Transverse colon (tissue), 4 donors: ENCODE data around the gene RSKR. TPM values are rescaled to one million over a fixed set of nuclear protein-coding genes. Genes with fewer than 3 reads are reported as not detected.

ENCODE experiments used
- DNase-seq: peaks from one replicate; pipeline ENCODE4 v3.0.0-alpha.2; 2019
- H3K27ac ChIP-seq, 4 donors: fragments of 200-600 bp; sonication (generic); 2 replicates each; pipeline ENCODE4 v1.5.1; 2016 to 2018; ENCODE audit warnings: inconsistent platforms in 4 of 4
- H3K27me3 ChIP-seq: fragments of 200-600 bp; sonication (generic); 2 replicates; pipeline ENCODE4 v1.5.1; 2017; ENCODE audit warnings: inconsistent platforms
- H3K36me3 ChIP-seq, 4 donors: fragments of 200-600 bp; sonication (generic); 2 replicates each; pipeline ENCODE4 v1.5.1; 2017 to 2019; ENCODE audit warnings: inconsistent platforms in 4 of 4
- H3K4me1 ChIP-seq, 4 donors: fragments of 200-600 bp; sonication (generic); 2 replicates each; pipeline ENCODE4 v1.5.1; 2017 to 2020; ENCODE audit warnings: inconsistent platforms in 4 of 4
- H3K4me3 ChIP-seq, 4 donors: fragments of 200-600 bp; sonication (generic); 1 replicate in 1 of 4; 2 replicates in 3 of 4; pipeline versions ENCODE4 v1.5.1 to v1.6.1; 2017 to 2019; ENCODE audit warnings: inconsistent platforms in 4 of 4
- H3K9me3 ChIP-seq, 2 donors: fragments of 200-600 bp; sonication (generic); 2 replicates each; pipeline ENCODE4 v1.5.1; 2017 to 2019; ENCODE audit warnings: inconsistent platforms in 2 of 2
- EP300 ChIP-seq: sonication (generic); formaldehyde crosslinking; IDR thresholded peaks from one replicate; pipeline ENCODE4 v1.6.1; 2017; ENCODE audit warnings: antibody characterized with exemption, low read depth
- POLR2A ChIP-seq: fragments of 450-650 bp; IDR thresholded peaks from one replicate; pipeline ENCODE4 v1.6.1; 2016; ENCODE audit warnings: antibody characterized with exemption, mild to moderate bottlenecking, moderate library complexity
- POLR2AphosphoS5 ChIP-seq, 3 donors: sonication (generic); formaldehyde crosslinking; IDR thresholded peaks; one replicate each; pipeline ENCODE4 v1.6.1; 2016; ENCODE audit warnings: antibody characterized with exemption in 3 of 3
- WGBS, 2 donors: methylation state at CpG; one replicate each; pipeline ENCODE4 v1.1.5; 2018; ENCODE audit warnings: low coverage in 1 of 2; 5-methylcytosine and 5-hydroxymethylcytosine counted together
- in situ Hi-C, 4 donors: fragments of 200-750 bp; cut with MboI; loops; one replicate each; pipeline versions ENCODE4 v1.15.0 to v1.15.1; 2017; ENCODE audit warnings: low sequenced_read_pairs in 3 of 4, low pct_ligation_motif_present in 1 of 4, low pct_unique_long_range_greater_than_20kb in 1 of 4
- intact Hi-C: fragments of 100-400 bp; cut with DNase I; formaldehyde crosslinking; loops from one replicate; pipeline ENCODE4 v1.15.1; 2023; ENCODE audit warnings: low total_unique reads
- total RNA-seq, 4 donors: library from RNA; depleted of rRNA; stranded (reverse); fragments of >200 nt; gene quantifications; one replicate each; pipeline ENCODE4 v1.1.0, GENCODE V29; 2016
- TF ChIP-seq, protein P1 (sequence below), 5 experiments: fragments of 200-600 bp in 3 of 5; fragments of 450-650 bp in 2 of 5; sonication (generic) in 3 of 5; IDR thresholded peaks; 1 replicate in 2 of 5; 2 replicates in 3 of 5; pipeline ENCODE4 v1.5.1; 2016 to 2017; ENCODE audit warnings: antibody characterized with exemption in 5 of 5, inconsistent platforms in 3 of 5, mild to moderate bottlenecking in 2 of 5, moderate library complexity in 1 of 5

The RSKR gene
- total RNA-seq, 4 donors from 2014 or later, result 8.3 to 70.8 (median 22.1) TPM

- 40 to 44% methylated on average over 12 of the region's 12 CpGs for WGBS, 2 donors
- Histone ChIP-seq H3K27me3 (no peaks in the 10 kb centered on the region), H3K36me3 (peaks cover 0 to 19% (median 9%) of the 10 kb centered on the region in 4 donors), H3K4me3 (peak overlapping the region in 2 of 4 donors; percentile 95 to 97), H3K27ac (peak overlapping the region; percentile 93 to 98 (median 95)), H3K4me1 (peaks cover 19 to 41% (median 34%) of the 10 kb centered on the region in 4 donors), H3K9me3 (no peaks in the 10 kb centered on the region)
- TF ChIP-seq POLR2AphosphoS5 (IDR thresholded peaks at IDR 0.05), result peak in 1 of 3 donors; percentile 12
- TF ChIP-seq POLR2A, result no peak
- in situ Hi-C loops, result no loop called here
- DNase-seq, result peak; percentile 24
- intact Hi-C loops, result no loop called here
These were observed 32.2 kb upstream of the RSKR start for GRCh38 chr17:28646039-28646754.

DNA sequence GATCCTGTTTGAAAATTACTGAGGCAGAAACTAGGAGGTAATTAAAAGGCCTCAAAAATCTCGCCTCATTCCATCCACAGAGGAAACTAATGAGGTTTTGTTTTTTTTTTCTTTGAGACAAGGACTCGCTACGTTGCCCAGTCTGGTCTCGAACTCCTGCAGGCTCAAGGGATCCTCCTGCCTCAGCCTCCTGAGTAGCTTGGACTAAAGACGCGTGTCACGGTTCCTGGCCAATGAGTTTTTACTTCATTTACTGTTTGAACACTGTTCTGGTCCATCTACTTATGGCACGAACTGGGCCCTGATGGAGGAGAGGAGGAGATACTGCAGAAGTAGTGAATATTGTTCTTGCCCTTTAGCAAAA lies 31.6 kb upstream of the RSKR start:
- H3K4me1 ChIP-seq, result peaks cover 19 to 41% (median 34%) of the 10 kb centered on the region in 4 donors
- H3K27me3 ChIP-seq, result no peaks in the 10 kb centered on the region
- H3K9me3 ChIP-seq, result no peaks in the 10 kb centered on the region
- H3K27ac ChIP-seq, result peak overlapping the region; percentile 93 to 98 (median 95)
- in situ Hi-C loops (no loop called here), intact Hi-C loops (no loop called here)
- H3K4me3 ChIP-seq, result peak overlapping the region; percentile 61 to 97 (median 96)
- WGBS, 2 donors, result 9 to 18% methylated on average over 7 to 8 of the region's 8 CpGs
- peak; percentile 22 for DNase-seq
- TF ChIP-seq EP300, result no peak
- TF ChIP-seq POLR2AphosphoS5 (IDR thresholded peaks at IDR 0.05), result no peak
- TF ChIP-seq POLR2A, result no peak
- TF ChIP-seq, protein P1, sequence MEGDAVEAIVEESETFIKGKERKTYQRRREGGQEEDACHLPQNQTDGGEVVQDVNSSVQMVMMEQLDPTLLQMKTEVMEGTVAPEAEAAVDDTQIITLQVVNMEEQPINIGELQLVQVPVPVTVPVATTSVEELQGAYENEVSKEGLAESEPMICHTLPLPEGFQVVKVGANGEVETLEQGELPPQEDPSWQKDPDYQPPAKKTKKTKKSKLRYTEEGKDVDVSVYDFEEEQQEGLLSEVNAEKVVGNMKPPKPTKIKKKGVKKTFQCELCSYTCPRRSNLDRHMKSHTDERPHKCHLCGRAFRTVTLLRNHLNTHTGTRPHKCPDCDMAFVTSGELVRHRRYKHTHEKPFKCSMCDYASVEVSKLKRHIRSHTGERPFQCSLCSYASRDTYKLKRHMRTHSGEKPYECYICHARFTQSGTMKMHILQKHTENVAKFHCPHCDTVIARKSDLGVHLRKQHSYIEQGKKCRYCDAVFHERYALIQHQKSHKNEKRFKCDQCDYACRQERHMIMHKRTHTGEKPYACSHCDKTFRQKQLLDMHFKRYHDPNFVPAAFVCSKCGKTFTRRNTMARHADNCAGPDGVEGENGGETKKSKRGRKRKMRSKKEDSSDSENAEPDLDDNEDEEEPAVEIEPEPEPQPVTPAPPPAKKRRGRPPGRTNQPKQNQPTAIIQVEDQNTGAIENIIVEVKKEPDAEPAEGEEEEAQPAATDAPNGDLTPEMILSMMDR (IDR thresholded peaks at IDR 0.05), result no peak
- peaks cover 0 to 25% (median 11%) of the 10 kb centered on the region in 4 donors for H3K36me3 ChIP-seq

DNA sequence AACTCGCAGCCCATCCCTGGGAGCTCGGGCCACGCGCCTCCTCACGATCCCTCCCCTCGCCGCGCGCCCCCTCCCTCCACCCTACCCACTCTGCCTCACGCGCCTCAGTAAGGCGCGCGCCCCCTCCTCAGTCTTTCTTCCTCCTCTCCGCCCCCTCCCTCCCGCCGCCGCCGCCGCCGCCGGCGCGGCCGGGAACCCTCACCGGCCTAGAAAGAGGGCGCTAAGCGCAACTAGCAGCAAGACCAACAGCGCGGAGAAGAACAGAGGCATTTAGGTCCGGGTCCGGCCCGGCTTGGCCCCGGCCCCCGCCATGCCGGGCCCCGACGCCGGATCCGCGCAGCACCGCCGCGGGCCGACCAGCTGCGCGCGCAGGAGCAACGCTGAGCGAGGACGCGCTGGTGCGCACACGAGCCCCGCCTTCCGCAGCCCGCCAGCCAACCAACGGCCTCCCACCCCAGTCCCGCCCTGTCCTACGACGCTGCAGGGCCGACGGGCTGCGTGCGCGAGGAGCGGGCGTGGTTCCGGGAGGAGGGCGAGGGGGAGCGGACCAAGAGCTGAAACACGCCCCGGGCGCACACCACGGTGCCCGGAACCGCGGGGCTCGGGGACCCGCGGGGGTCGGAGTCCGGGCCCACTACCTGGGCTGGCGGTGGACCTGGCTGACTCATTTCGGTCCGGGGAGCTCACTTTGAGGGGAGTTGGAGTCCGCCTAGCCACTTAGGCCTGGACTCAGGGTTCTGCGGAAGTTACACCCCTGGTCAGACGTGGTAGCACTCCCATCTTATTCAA lies 31.0 kb upstream of the RSKR start, which contains the start of gene BLTP2:
Gene BLTP2 (minus strand): TSS at position 372 of the 789 bp plus-strand sequence. CDS start 102 bp downstream, at position 270.
- H3K27me3 ChIP-seq, result no peaks in the 10 kb centered on the region
- intact Hi-C loops, result no loop called here
- TF ChIP-seq, protein P1 (IDR thresholded peaks at IDR 0.05), result peak in 2 of 5 experiments; percentile 51 to 57
- TF ChIP-seq POLR2A (peak; percentile 95), POLR2AphosphoS5 (IDR thresholded peaks at IDR 0.05) (peak; percentile 93 to 97 (median 95)), EP300 (no peak)
- in situ Hi-C loops, result no loop called here
- H3K4me1 ChIP-seq, result peaks cover 19 to 41% (median 34%) of the 10 kb centered on the region in 4 donors
- H3K27ac ChIP-seq, result peak within 1 kb of the TSS; percentile 93 to 98 (median 95)
- DNase-seq, result peak; percentile 97
- peaks cover 0 to 31% (median 14%) of the 10 kb centered on the region in 4 donors for H3K36me3 ChIP-seq
- H3K4me3 ChIP-seq, result peak within 1 kb of the TSS; percentile 83 to 97 (median 96)
- H3K9me3 ChIP-seq, result no peaks in the 10 kb centered on the region
- WGBS, 2 donors, result 2% methylated on average over 53 of the region's 89 CpGs; no CpG with 5 or more reads in 1 of the 2 donors

DNA sequence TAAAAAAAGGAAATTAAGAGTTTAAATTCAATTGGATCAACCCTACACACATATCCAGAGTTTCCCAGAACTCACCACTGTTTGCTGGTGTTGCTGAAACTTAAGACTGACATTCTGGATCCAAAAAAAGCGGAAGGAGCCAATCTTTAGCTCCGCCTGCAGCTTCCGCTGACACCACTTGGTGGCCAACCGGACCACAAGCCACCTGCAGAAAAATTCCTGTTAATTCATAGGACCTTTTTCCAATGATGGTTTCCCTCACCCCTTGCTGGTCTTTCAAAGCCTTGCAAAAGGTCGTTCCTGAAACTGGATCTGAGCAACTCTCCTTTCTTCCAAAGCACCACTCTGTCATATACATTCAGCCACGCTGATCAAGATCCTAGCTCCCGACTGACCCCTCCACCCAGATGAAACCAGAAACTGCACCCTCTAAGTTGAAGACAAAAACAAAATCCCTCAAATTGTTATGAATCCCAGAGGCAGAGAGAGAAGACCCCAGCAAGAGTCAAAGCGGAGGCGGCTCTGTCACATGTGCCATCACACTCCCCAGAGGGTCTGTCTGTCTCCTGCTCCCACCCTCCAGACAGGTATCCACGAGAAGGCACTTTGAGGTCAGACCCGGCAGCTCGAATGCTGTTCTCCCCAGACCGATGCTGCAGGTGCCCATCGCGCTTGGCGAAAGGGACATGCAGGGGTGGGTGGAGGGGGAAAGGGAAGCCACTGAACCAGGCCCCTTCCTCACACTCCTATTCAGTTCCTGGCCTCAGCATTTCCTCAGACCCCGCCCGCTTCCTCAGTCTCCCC lies 30.2 kb upstream of the RSKR start:
- H3K27ac ChIP-seq, result peak overlapping the region; percentile 93 to 98 (median 95)
- in situ Hi-C loops (no loop called here), intact Hi-C loops (no loop called here)
- TF ChIP-seq, protein P1 (IDR thresholded peaks at IDR 0.05), result peak; percentile 51 to 73 (median 60)
- TF ChIP-seq EP300 (no peak), POLR2A (no peak), POLR2AphosphoS5 (IDR thresholded peaks at IDR 0.05) (peak in 1 of 3 donors; percentile 21)
- WGBS, 2 donors, result 0 to 1% methylated on average over 4 to 18 of the region's 18 CpGs
- peaks cover 19 to 41% (median 34%) of the 10 kb centered on the region in 4 donors for H3K4me1 ChIP-seq
- no peaks in the 10 kb centered on the region for H3K27me3 ChIP-seq
- H3K36me3 ChIP-seq, result peaks cover 0 to 39% (median 17%) of the 10 kb centered on the region in 4 donors
- DNase-seq, result peak; percentile 59
- peak overlapping the region; percentile 83 to 97 (median 96) for H3K4me3 ChIP-seq
- no peaks in the 10 kb centered on the region for H3K9me3 ChIP-seq
